Vagina (tissue), 2 donors: Measurements from ENCODE around the gene PEMT.
"Not testable (repeated sequence)": the region's sequence is repeated elsewhere in the genome, so short reads cannot be mapped to it uniquely, and the experiment has no call there.

Experiments used
- POLR2A ChIP-seq, 2 donors: fragments of 450-650 bp; IDR thresholded peaks; one replicate each; pipeline ENCODE4 v1.6.1; 2017; ENCODE audit warnings: antibody characterized with exemption in 2 of 2, mild to moderate bottlenecking in 2 of 2, moderate library complexity in 2 of 2
- POLR2AphosphoS5 ChIP-seq, 2 donors: sonication (generic); formaldehyde crosslinking; IDR thresholded peaks; one replicate each; pipeline ENCODE4 v1.9.0; 2017; ENCODE audit warnings: antibody characterized with exemption in 2 of 2, mild to moderate bottlenecking in 2 of 2, low read depth in 1 of 2; ENCODE audit not compliant: insufficient read depth in 1 of 2
- TF ChIP-seq, protein P1 (sequence below), 3 experiments: fragments of 450-650 bp in 2 of 3; fragments of 200-600 bp in 1 of 3; sonication (generic) in 1 of 3; IDR thresholded peaks; one replicate each; pipeline ENCODE4 v1.5.1; 2017 to 2019; ENCODE audit warnings: antibody characterized with exemption in 3 of 3, mild to moderate bottlenecking in 2 of 3, moderate library complexity in 2 of 3

DNA sequence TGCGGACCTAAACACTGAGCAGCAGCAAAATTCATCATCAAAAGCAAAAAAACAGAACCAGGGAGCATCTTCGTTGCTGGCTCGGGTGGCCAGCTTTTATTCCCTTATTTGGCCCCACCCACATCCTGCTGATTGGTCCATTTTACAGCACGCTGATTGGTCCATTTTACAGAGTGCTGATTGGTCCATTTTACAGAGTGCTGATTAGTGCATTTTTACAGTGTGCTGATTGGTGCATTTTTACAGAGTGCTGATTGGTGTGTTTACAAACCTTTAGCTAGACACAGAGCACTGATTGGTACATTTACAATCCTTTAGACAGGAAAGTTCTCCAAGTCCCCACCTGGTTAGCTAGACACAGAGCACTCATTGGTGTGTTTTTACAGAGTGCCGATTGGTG lies 41.2 kb upstream of the PEMT start:
- TF ChIP-seq, protein P1, sequence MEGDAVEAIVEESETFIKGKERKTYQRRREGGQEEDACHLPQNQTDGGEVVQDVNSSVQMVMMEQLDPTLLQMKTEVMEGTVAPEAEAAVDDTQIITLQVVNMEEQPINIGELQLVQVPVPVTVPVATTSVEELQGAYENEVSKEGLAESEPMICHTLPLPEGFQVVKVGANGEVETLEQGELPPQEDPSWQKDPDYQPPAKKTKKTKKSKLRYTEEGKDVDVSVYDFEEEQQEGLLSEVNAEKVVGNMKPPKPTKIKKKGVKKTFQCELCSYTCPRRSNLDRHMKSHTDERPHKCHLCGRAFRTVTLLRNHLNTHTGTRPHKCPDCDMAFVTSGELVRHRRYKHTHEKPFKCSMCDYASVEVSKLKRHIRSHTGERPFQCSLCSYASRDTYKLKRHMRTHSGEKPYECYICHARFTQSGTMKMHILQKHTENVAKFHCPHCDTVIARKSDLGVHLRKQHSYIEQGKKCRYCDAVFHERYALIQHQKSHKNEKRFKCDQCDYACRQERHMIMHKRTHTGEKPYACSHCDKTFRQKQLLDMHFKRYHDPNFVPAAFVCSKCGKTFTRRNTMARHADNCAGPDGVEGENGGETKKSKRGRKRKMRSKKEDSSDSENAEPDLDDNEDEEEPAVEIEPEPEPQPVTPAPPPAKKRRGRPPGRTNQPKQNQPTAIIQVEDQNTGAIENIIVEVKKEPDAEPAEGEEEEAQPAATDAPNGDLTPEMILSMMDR (IDR thresholded peaks at IDR 0.05) = not testable (repeated sequence)
- not testable (repeated sequence) for TF ChIP-seq POLR2A (IDR thresholded peaks at IDR 0.05); POLR2AphosphoS5 (IDR thresholded peaks at IDR 0.05; ENCODE audit: insufficient read depth in 1 of 2, low read depth in 1 of 2)
